SK-N-SH (cell line): Measurements from ENCODE around the gene MOB2. TPM values are rescaled to one million over a fixed set of nuclear protein-coding genes. Genes with fewer than 3 reads are reported as not detected.

Experiments used
- CTCF ChIA-PET: fragments of 300-600, 350-600 bp; formaldehyde crosslinking; extraction: SDS; loops from one replicate; lab custom pipeline; 2021; lab: Yijun Ruan, JAX
- POLR2A ChIA-PET: fragments of 350-600 bp; sonication (Branson Sonifier 250); formaldehyde crosslinking; extraction: SDS; loops from one replicate; lab custom pipeline; 2020; ENCODE audit warnings: antibody characterized with exemption, inconsistent platforms; lab: Yijun Ruan, JAX
- DNase-seq: peaks from one replicate; pipeline ENCODE4 v3.0.0; 2012
- H2AFZ ChIP-seq: fragments of 200-600 bp; sonication (generic); 2 replicates; pipeline ENCODE4 v1.8.1; 2016; ENCODE audit warnings: antibody characterized with exemption, mild to moderate bottlenecking, low read depth
- H3F3A ChIP-seq: fragments of 200-600 bp; sonication (generic); replicated peaks from 2 replicates; pipeline ENCODE3; 2016; ENCODE audit warnings: antibody characterized with exemption, mild to moderate bottlenecking; ENCODE audit not compliant: insufficient read depth
- H3K27ac ChIP-seq, 2 experiments: fragments of 200-500 bp in 1 of 2; fragments of 200-600 bp in 1 of 2; sonication (Bioruptor generic) in 1 of 2; sonication (generic), shearing (Covaris generic) in 1 of 2; 2 replicates each; pipeline versions ENCODE4 v1.5.1 to v1.6.1; 2014 to 2016; ENCODE audit warnings: low read depth in 2 of 2, inconsistent platforms in 1 of 2, low read length in 1 of 2, mild to moderate bottlenecking in 1 of 2, mixed read lengths in 1 of 2
- H3K27me3 ChIP-seq: fragments of 200-600 bp; sonication (generic), shearing (Covaris generic); 2 replicates; pipeline ENCODE4 v1.6.1; 2016; ENCODE audit warnings: mixed run types; ENCODE audit not compliant: insufficient read depth
- H3K36me3 ChIP-seq, 2 experiments: fragments of 200-500 bp in 1 of 2; fragments of 200-600 bp in 1 of 2; sonication (Bioruptor generic) in 1 of 2; sonication (generic) in 1 of 2; replicated peaks in 1 of 2; 2 replicates each; pipeline versions ENCODE3 to v1.5.1; 2014 to 2016; ENCODE audit warnings: low read length in 1 of 2, mild to moderate bottlenecking in 1 of 2; ENCODE audit not compliant: insufficient read depth in 2 of 2, control insufficient read depth in 1 of 2
- H3K4me1 ChIP-seq, 2 experiments: fragments of 200-500 bp in 1 of 2; fragments of 200-600 bp in 1 of 2; sonication (Bioruptor generic) in 1 of 2; sonication (generic), shearing (Covaris generic) in 1 of 2; 2 replicates each; pipeline versions ENCODE4 v1.5.1 to v1.6.1; 2014 to 2016; ENCODE audit warnings: low read depth in 1 of 2, low read length in 1 of 2, mixed run types in 1 of 2; ENCODE audit not compliant: insufficient read depth in 2 of 2, control insufficient read depth in 1 of 2
- H3K4me2 ChIP-seq: fragments of 200-600 bp; sonication (generic), shearing (Covaris generic); 2 replicates; pipeline ENCODE4 v1.6.1; 2017; ENCODE audit warnings: mixed run types
- H3K4me3 ChIP-seq, 2 experiments: fragments of 200-500 bp in 1 of 2; fragments of 200-600 bp in 1 of 2; sonication (Bioruptor generic) in 1 of 2; sonication (generic), shearing (Covaris generic) in 1 of 2; 2 replicates each; pipeline versions ENCODE4 v1.5.1 to v1.8.1; 2014 to 2016; ENCODE audit warnings: low read depth in 2 of 2, inconsistent platforms in 1 of 2, low read length in 1 of 2, mild to moderate bottlenecking in 1 of 2, mixed read lengths in 1 of 2, moderate library complexity in 1 of 2
- H3K79me2 ChIP-seq: fragments of 200-600 bp; sonication (generic); 2 replicates; pipeline ENCODE4 v1.8.1; 2017; ENCODE audit warnings: mild to moderate bottlenecking; ENCODE audit not compliant: insufficient read depth
- H3K9ac ChIP-seq: fragments of 200-600 bp; sonication (generic); 2 replicates; pipeline ENCODE4 v1.6.1; 2017; ENCODE audit warnings: mixed run types
- H3K9me2 ChIP-seq: fragments of 200-600 bp; sonication (generic); 2 replicates; pipeline ENCODE4 v1.6.1; 2017; ENCODE audit warnings: mixed run types
- H3K9me3 ChIP-seq: fragments of 200-600 bp; sonication (generic); 2 replicates; pipeline ENCODE4 v1.6.1; 2017; ENCODE audit warnings: mixed run types, mild to moderate bottlenecking, moderate library complexity
- H4K20me1 ChIP-seq: fragments of 200-600 bp; sonication (generic); 2 replicates; pipeline ENCODE4 v1.6.1; 2017; ENCODE audit warnings: mild to moderate bottlenecking, mixed run types; ENCODE audit not compliant: insufficient read depth
- ELF1 ChIP-seq: IDR thresholded peaks from 2 replicates; pipeline ENCODE4 v1.4.0; 2012
- EP300 ChIP-seq, 2 experiments: IDR thresholded peaks; 2 replicates each; pipeline versions ENCODE4 v1.4.0 to v1.6.1; 2012; ENCODE audit warnings: borderline replicate concordance in 1 of 2, low read depth in 1 of 2, low read length in 1 of 2
- EZH2phosphoT487 ChIP-seq: fragments of 200-600 bp; sonication (generic); IDR thresholded peaks from 2 replicates; pipeline ENCODE4 v1.6.1; 2017; ENCODE audit warnings: low read depth, mixed run types, mild to moderate bottlenecking, antibody characterized with exemption, moderate library complexity, borderline replicate concordance
- FOSL2 ChIP-seq: IDR thresholded peaks from 2 replicates; pipeline ENCODE4 v1.4.0; 2012; ENCODE audit warnings: low read depth, mild to moderate bottlenecking, moderate library complexity, borderline replicate concordance
- GABPA ChIP-seq: IDR thresholded peaks from 2 replicates; pipeline ENCODE4 v1.4.0; 2012; ENCODE audit warnings: low read depth, mild to moderate bottlenecking
- IRF3 ChIP-seq: fragments of 150-350 bp; IDR thresholded peaks from 2 replicates; pipeline ENCODE4 v1.6.1; 2016; ENCODE audit warnings: mild to moderate bottlenecking, low read depth, low read length
- JUND ChIP-seq: IDR thresholded peaks from 2 replicates; pipeline ENCODE4 v1.4.0; 2012
- POLR2AphosphoS5 ChIP-seq: IDR thresholded peaks from 2 replicates; pipeline ENCODE4 v1.6.1; 2012; ENCODE audit warnings: low read depth, low read length
- RAD21 ChIP-seq: IDR thresholded peaks from 2 replicates; pipeline ENCODE4 v1.6.1; 2012; ENCODE audit warnings: mild to moderate bottlenecking, low read length
- RCOR1 ChIP-seq: fragments of 150-350 bp; IDR thresholded peaks from 2 replicates; pipeline ENCODE4 v1.6.1; 2017; ENCODE audit warnings: antibody characterized with exemption, low read length
- RXRA ChIP-seq: IDR thresholded peaks from 2 replicates; pipeline ENCODE4 v1.4.0; 2012; ENCODE audit warnings: low read depth, mild to moderate bottlenecking, borderline replicate concordance
- SMC3 ChIP-seq: IDR thresholded peaks from 2 replicates; pipeline ENCODE4 v1.6.1; 2012; ENCODE audit warnings: low read depth, low read length, improper control_type of control experiment
- YY1 ChIP-seq: IDR thresholded peaks from 2 replicates; pipeline ENCODE4 v1.4.0; 2012; ENCODE audit warnings: low read depth, mild to moderate bottlenecking
- WGBS: methylation state at CpG from one replicate; pipeline ENCODE4 v1.1.6; 2017; ENCODE audit warnings: low lambda C conversion rate; 5-methylcytosine and 5-hydroxymethylcytosine counted together
- polyA plus RNA-seq, 3 experiments: library from polyadenylated mRNA; depleted of rRNA; stranded (reverse); fragments of >200 nt; gene quantifications; 2 replicates each; pipeline ENCODE4 v1.2.3, GENCODE V29; 2012
- TF ChIP-seq, protein P1 (sequence below): fragments of 200-600 bp; sonication (generic); IDR thresholded peaks from 2 replicates; pipeline ENCODE4 v1.6.1; 2017; ENCODE audit warnings: antibody characterized with exemption, mild to moderate bottlenecking, moderate library complexity
- TF ChIP-seq, protein P2 (sequence below): IDR thresholded peaks from 2 replicates; pipeline ENCODE4 v1.4.0; 2012; ENCODE audit warnings: low read depth, borderline replicate concordance
- TF ChIP-seq, protein P3 (sequence below): IDR thresholded peaks from 2 replicates; pipeline ENCODE4 v1.6.1; 2012; ENCODE audit warnings: mild to moderate bottlenecking, low read depth, low read length, moderate library complexity

The MOB2 gene
- polyA plus RNA-seq, 1 of the 3 experiments (the other 2 are of a cell fraction) = 45.8 TPM

DNA sequence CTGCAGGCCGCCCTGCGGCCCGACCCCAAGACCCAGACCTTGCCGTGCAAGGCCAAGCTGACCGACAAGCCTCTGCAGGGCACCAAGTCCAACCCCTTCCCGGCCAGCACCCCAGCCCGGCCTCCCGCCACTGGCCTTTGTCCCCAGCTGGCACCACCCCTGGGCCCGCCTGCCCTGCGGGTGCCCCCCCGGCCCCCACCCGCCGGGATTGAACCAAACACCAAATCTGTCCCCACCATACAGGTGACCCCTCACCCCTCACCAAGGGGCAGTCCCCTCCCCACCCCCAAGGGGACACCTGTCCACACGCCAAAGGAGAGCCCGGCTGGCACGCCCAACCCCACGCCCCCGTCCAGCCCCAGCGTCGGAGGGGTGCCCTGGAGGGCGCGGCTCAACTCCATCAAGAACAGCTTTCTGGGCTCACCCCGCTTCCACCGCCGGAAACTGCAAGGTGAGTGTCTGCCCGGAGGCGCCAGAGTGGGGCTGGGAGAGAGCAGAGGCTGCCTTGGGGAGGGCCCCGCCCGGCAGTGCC lies 36.2 kb downstream of the MOB2 start (continued):
- TF ChIP-seq, protein P1, sequence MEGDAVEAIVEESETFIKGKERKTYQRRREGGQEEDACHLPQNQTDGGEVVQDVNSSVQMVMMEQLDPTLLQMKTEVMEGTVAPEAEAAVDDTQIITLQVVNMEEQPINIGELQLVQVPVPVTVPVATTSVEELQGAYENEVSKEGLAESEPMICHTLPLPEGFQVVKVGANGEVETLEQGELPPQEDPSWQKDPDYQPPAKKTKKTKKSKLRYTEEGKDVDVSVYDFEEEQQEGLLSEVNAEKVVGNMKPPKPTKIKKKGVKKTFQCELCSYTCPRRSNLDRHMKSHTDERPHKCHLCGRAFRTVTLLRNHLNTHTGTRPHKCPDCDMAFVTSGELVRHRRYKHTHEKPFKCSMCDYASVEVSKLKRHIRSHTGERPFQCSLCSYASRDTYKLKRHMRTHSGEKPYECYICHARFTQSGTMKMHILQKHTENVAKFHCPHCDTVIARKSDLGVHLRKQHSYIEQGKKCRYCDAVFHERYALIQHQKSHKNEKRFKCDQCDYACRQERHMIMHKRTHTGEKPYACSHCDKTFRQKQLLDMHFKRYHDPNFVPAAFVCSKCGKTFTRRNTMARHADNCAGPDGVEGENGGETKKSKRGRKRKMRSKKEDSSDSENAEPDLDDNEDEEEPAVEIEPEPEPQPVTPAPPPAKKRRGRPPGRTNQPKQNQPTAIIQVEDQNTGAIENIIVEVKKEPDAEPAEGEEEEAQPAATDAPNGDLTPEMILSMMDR = no peak
- TF ChIP-seq EZH2phosphoT487 (no peak), RCOR1 (no peak), FOSL2 (no peak), EP300 (IDR thresholded peaks at IDR 0.05; ENCODE audit: borderline replicate concordance in 1 of 2, low read depth in 1 of 2, low read length in 1 of 2) (no peak), RXRA (no peak)
- TF ChIP-seq, protein P2, sequence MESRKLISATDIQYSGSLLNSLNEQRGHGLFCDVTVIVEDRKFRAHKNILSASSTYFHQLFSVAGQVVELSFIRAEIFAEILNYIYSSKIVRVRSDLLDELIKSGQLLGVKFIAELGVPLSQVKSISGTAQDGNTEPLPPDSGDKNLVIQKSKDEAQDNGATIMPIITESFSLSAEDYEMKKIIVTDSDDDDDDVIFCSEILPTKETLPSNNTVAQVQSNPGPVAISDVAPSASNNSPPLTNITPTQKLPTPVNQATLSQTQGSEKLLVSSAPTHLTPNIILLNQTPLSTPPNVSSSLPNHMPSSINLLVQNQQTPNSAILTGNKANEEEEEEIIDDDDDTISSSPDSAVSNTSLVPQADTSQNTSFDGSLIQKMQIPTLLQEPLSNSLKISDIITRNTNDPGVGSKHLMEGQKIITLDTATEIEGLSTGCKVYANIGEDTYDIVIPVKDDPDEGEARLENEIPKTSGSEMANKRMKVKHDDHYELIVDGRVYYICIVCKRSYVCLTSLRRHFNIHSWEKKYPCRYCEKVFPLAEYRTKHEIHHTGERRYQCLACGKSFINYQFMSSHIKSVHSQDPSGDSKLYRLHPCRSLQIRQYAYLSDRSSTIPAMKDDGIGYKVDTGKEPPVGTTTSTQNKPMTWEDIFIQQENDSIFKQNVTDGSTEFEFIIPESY = no peak
- TF ChIP-seq, all 33 proteins: peak for 0

- no peaks in the 10 kb centered on the region for H3K9me3 ChIP-seq
Observed at GRCh38 chr11:1449490-1450243, 36.9 kb downstream of the MOB2 start.

GRCh38 chr11:1448882-1449281 lies 37.7 kb downstream of the MOB2 start:
- WGBS = 78% methylated on average over 4 of the region's 24 CpGs
- POLR2A ChIA-PET = no interaction called here
- no peaks in the 10 kb centered on the region for H3K9me2 ChIP-seq
- no peaks in the 10 kb centered on the region for H3K36me3 ChIP-seq
- CTCF ChIA-PET = interaction anchor here (1.0 to 1.3 kb wide), 3 partner anchors 13 to 334 kb away, joined by 3 to 4 read pairs (median 3); no protein-coding TSS in a partner anchor
- H3K27me3 ChIP-seq = no peaks in the 10 kb centered on the region
- no peaks in the 10 kb centered on the region for H4K20me1 ChIP-seq
- no peaks in the 10 kb centered on the region for H3K9me3 ChIP-seq
- H3K4me2 ChIP-seq = no peak overlapping the region
- H2AFZ ChIP-seq = no peak overlapping the region
- no peak for DNase-seq
- H3K27ac ChIP-seq = no peak overlapping the region
- no peak overlapping the region for H3K9ac ChIP-seq
- H3K4me3 ChIP-seq = no peak overlapping the region
- H3K79me2 ChIP-seq = no peaks in the 10 kb centered on the region
- no peaks in the 10 kb centered on the region; a peak in 1 of 4 replicates for H3K4me1 ChIP-seq
- H3F3A ChIP-seq = no peaks in the 10 kb centered on the region
- TF ChIP-seq GABPA (no peak), ELF1 (no peak), POLR2AphosphoS5 (no peak), IRF3 (no peak), FOSL2 (no peak), RAD21 (no peak), YY1 (no peak), SMC3 (no peak)
- TF ChIP-seq, protein P3, sequence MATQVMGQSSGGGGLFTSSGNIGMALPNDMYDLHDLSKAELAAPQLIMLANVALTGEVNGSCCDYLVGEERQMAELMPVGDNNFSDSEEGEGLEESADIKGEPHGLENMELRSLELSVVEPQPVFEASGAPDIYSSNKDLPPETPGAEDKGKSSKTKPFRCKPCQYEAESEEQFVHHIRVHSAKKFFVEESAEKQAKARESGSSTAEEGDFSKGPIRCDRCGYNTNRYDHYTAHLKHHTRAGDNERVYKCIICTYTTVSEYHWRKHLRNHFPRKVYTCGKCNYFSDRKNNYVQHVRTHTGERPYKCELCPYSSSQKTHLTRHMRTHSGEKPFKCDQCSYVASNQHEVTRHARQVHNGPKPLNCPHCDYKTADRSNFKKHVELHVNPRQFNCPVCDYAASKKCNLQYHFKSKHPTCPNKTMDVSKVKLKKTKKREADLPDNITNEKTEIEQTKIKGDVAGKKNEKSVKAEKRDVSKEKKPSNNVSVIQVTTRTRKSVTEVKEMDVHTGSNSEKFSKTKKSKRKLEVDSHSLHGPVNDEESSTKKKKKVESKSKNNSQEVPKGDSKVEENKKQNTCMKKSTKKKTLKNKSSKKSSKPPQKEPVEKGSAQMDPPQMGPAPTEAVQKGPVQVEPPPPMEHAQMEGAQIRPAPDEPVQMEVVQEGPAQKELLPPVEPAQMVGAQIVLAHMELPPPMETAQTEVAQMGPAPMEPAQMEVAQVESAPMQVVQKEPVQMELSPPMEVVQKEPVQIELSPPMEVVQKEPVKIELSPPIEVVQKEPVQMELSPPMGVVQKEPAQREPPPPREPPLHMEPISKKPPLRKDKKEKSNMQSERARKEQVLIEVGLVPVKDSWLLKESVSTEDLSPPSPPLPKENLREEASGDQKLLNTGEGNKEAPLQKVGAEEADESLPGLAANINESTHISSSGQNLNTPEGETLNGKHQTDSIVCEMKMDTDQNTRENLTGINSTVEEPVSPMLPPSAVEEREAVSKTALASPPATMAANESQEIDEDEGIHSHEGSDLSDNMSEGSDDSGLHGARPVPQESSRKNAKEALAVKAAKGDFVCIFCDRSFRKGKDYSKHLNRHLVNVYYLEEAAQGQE = no peak

More at GRCh38 chr11:1449490-1450243, 36.9 kb downstream of the MOB2 start:
- CTCF ChIA-PET = interaction anchor here (1.0 kb wide), 1 partner anchor 13 kb away, joined by 3 read pairs; no protein-coding TSS in a partner anchor
- Histone ChIP-seq H3K27ac (no peak overlapping the region), H3K79me2 (no peaks in the 10 kb centered on the region), H3K4me2 (no peak overlapping the region), H3K4me1 (no peaks in the 10 kb centered on the region; a peak in 1 of 4 replicates), H2AFZ (no peak overlapping the region), H4K20me1 (no peaks in the 10 kb centered on the region), H3K27me3 (no peaks in the 10 kb centered on the region)
- WGBS = 87% methylated on average over 17 of the region's 31 CpGs
- no peak for TF ChIP-seq JUND
- TF ChIP-seq, all 33 proteins: peak for 0
- Histone ChIP-seq H3K4me3 (no peak overlapping the region), H3K9me2 (no peaks in the 10 kb centered on the region), H3K9ac (no peak overlapping the region), H3F3A (no peaks in the 10 kb centered on the region), H3K36me3 (no peaks in the 10 kb centered on the region)
- no peak for DNase-seq
- POLR2A ChIA-PET = no interaction called here
